ENCODE results near the gene DUSP6.

DUSP6 gene

DNA sequence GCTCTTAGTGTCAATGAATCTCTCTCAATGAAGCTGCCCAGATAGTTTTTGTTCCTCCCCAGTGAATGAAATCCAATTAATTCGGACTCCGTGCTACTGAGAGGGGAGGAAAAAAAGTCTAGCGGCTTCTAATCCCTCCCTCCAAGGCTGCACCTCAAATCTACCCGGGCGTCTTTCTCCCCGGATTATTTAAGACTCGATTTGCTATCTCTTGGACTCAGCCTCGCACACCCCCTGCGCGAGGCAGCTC, 134 bp downstream of the DUSP6 start:
- TF ChIP-seq, protein P1, sequence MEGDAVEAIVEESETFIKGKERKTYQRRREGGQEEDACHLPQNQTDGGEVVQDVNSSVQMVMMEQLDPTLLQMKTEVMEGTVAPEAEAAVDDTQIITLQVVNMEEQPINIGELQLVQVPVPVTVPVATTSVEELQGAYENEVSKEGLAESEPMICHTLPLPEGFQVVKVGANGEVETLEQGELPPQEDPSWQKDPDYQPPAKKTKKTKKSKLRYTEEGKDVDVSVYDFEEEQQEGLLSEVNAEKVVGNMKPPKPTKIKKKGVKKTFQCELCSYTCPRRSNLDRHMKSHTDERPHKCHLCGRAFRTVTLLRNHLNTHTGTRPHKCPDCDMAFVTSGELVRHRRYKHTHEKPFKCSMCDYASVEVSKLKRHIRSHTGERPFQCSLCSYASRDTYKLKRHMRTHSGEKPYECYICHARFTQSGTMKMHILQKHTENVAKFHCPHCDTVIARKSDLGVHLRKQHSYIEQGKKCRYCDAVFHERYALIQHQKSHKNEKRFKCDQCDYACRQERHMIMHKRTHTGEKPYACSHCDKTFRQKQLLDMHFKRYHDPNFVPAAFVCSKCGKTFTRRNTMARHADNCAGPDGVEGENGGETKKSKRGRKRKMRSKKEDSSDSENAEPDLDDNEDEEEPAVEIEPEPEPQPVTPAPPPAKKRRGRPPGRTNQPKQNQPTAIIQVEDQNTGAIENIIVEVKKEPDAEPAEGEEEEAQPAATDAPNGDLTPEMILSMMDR (IDR thresholded peaks at IDR 0.05; ENCODE audit: control insufficient read depth, extremely low read depth, insufficient read depth), result no peak
- DNase-seq (ENCODE audit: low read depth), result no peak
- peak overlapping the region; percentile 53 for H3K4me3 ChIP-seq (ENCODE audit: low read depth, low read length)

DNA sequence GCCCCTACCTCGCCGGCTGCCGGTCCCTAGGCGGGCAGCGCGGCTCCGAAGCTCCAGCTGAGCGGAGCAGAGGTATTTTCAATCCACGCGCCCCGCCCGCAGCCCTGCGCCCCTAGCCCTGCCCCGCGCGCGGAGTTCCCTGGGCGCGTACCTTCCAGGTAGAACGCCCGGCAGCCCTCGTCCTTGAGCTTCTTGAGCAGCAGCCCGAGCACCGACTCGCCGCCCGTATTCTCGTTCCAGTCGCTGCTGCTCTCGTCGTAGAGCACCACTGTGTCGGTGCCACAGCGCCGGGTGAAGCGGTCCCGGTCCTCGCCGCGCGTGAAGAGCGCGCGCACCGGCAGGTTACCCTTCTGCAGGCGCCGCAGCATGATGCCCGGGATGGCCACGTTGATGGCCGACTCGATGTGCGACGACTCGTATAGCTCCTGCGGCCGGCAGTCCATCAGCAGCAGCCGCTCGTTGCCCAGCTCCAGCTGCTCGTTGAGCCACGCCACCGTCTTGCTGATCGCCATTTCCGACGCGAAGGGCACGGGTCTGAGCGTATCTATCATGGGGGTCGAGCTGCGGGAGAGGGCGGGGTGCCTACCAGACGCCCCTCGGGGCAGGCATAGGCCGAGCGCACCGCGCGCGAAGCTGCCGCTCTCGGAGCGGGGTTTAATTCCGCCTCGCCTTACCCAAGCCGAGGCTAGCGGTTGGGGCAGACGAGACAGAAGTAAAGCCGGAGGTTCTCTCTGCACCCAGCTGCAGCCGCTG, 636 bp downstream of the DUSP6 start:
- TF ChIP-seq, protein P1 (IDR thresholded peaks at IDR 0.05; ENCODE audit: control insufficient read depth, extremely low read depth, insufficient read depth), result no peak
- peak overlapping the region; percentile 53 for H3K4me3 ChIP-seq (ENCODE audit: low read depth, low read length)
- DNase-seq (ENCODE audit: low read depth), result no peak

DNA sequence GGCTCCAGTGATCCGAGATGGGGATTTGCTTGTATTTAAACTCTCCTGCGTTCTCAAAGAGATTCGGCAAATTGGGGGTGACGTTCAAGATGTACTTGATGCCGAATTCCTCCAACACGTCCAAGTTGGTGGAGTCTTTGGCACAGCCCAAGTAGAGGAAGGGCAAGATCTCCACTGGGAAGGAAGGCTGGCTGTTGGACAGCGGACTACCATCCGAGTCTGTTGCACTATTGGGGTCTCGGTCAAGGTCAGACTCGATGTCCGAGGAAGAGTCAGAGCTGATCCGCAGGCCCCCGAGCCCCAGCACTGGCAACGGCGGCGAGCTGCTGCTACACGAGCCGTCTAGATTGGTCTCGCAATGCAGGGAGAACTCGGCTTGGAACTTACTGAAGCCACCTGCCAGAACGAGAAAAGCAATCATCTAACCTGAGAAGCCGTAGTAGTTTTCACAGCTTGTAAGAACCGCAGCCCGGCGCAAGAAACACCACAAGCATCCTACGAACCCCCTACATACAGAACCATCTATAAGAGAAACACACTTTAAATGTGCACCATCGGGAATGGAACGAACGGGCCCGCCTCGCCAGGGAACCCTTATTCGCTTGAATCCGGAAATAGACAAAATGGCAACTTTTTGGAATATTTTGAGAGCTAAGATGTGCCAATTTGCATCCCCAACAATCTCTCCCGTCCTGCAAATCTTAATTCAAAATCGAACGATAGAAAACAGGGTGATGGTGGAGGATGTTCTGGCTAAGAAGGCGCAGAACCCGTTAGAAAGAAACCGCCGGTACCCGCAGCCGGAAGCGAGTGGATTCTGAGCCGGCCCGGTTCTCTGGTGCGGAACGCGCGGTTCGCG, 1.4 kb downstream of the DUSP6 start:
- no peak for DNase-seq (ENCODE audit: low read depth)
- peak overlapping the region; percentile 53 for H3K4me3 ChIP-seq (ENCODE audit: low read depth, low read length)
- TF ChIP-seq, protein P1 (IDR thresholded peaks at IDR 0.05; ENCODE audit: control insufficient read depth, extremely low read depth, insufficient read depth), result no peak

DNA sequence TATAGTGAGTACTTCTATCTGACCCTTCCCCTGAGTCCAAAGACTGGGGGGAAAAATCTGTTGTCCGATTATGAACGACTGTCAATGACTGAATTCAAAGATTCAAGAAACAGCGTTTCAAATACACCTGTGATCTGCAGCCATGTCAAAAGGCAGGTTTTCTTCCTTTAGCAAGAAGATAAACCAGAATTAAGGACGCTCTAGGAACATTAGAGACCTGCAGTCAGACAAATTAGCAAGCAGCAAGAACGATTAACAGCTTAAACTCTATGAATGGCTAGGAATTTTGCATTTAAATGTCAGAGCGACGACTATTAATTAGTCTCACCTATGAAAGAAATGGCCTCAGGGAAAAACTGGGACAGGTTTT, 2.1 kb downstream of the DUSP6 start:
- DNase-seq (ENCODE audit: low read depth), result no peak
- H3K4me3 ChIP-seq (ENCODE audit: low read depth, low read length), result no peak overlapping the region
- TF ChIP-seq, protein P1 (IDR thresholded peaks at IDR 0.05; ENCODE audit: control insufficient read depth, extremely low read depth, insufficient read depth), result no peak

DNA sequence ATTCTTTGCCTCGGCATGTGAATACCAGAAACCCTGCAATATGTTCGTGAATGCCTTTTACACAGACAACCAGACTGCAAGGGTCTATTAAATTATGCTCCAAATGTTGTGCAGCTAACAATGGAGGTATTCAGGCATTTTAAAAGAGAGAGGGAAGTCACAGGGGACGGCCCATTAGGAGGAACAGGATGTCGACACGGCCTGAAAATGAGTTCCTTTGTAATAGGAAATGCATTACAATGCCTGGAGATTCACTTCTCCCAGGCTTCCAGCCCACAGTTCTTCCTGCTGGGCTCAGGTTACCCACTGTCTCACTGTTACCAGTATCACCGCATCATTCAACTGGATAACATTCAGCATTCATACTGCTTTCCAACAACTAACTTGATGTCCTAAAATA, 2.5 kb downstream of the DUSP6 start:
- TF ChIP-seq, protein P1 (IDR thresholded peaks at IDR 0.05; ENCODE audit: control insufficient read depth, extremely low read depth, insufficient read depth), result no peak
- no peak overlapping the region for H3K4me3 ChIP-seq (ENCODE audit: low read depth, low read length)
- DNase-seq (ENCODE audit: low read depth), result no peak

DNA sequence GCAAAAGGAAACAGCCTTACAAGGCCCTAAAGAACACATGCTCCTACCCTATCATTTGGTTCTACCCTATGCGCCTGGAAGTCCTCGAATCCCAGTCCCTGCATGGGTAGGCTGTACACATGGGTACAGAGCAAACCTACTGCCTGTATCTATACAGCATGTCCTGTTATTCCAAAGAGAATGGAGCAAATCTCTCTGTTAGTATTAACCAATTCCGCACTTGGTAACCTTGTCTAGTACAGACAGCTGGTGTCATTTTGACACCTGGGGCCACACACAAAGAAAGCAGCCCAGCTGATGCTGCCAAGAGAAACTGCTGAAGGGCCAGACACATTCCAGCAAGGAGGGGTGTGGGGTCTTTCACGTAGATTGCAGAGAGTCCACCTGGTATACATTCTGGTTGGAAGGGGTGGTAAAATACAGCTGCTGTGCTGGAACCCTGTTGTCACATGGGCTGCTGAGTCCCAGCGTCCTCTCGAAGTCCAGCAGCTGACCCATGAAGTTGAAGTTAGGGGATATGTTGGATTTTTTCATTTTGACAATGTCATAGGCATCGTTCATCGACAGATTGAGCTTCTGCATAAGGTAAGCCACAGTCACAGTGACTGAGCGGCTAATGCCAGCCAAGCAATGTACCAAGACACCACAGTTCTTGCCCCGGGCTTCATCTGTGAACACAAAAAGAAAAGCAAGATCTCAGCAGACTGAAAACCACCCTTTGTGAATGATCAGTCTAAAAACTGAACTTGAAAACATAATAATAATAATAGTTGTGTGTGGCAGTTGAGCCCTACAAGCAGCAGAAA, 3.2 kb downstream of the DUSP6 start:
- DNase-seq (ENCODE audit: low read depth), result no peak
- TF ChIP-seq, protein P1 (IDR thresholded peaks at IDR 0.05; ENCODE audit: control insufficient read depth, extremely low read depth, insufficient read depth), result no peak
- H3K4me3 ChIP-seq (ENCODE audit: low read depth, low read length), result no peak overlapping the region

Data from LNCaP clone FGC (cell line).